Immature natural killer cell (primary cell): Measurements from ENCODE around the gene PIK3C2G. TPM values are rescaled to one million over a fixed set of nuclear protein-coding genes. Genes with fewer than 3 reads are reported as not detected.

Source experiments
- DNase-seq, 3 donors: peaks; one replicate each; pipeline ENCODE4 v3.0.0; 2022; ENCODE audit warnings: mixed read lengths in 1 of 3
- H3K27ac Mint-ChIP-seq, 6 donors: one replicate each; pipeline ENCODE4 v1.8.0; 2020; ENCODE audit warnings: mixed read lengths in 6 of 6, mild to moderate bottlenecking in 5 of 6, inconsistent platforms in 4 of 6, moderate library complexity in 3 of 6
- H3K27me3 Mint-ChIP-seq, 3 donors: one replicate each; pipeline ENCODE4 v1.8.0; 2020 to 2021; ENCODE audit warnings: low read depth in 3 of 3, mild to moderate bottlenecking in 3 of 3, mixed read lengths in 3 of 3, moderate library complexity in 3 of 3, inconsistent platforms in 1 of 3
- H3K36me3 Mint-ChIP-seq, 3 donors: one replicate each; pipeline ENCODE4 v1.8.0; 2020; ENCODE audit warnings: mixed read lengths in 3 of 3, inconsistent platforms in 2 of 3, mild to moderate bottlenecking in 2 of 3
- H3K4me1 Mint-ChIP-seq, 2 donors: one replicate each; pipeline ENCODE4 v1.8.0; 2020; ENCODE audit warnings: inconsistent platforms in 2 of 2, mild to moderate bottlenecking in 2 of 2, mixed read lengths in 2 of 2, moderate library complexity in 1 of 2
- H3K4me3 Mint-ChIP-seq, 5 donors: one replicate each; pipeline ENCODE4 v1.8.0; 2020; ENCODE audit warnings: mild to moderate bottlenecking in 5 of 5, mixed read lengths in 5 of 5, inconsistent platforms in 3 of 5, moderate library complexity in 3 of 5
- H3K9me3 Mint-ChIP-seq, 6 donors: one replicate each; pipeline ENCODE4 v1.8.0; 2020; ENCODE audit warnings: mild to moderate bottlenecking in 6 of 6, mixed read lengths in 6 of 6, inconsistent platforms in 4 of 6, moderate library complexity in 3 of 6
- polyA plus RNA-seq, 3 donors: library from polyadenylated mRNA; unstranded; fragments of 300-500 nt; fragmentation: Illumina TruSeq; gene quantifications; one replicate each; pipeline ENCODE4 v1.2.3, GENCODE V29; 2021

The PIK3C2G gene
- polyA plus RNA-seq, 3 donors from 2014 or later: not detected

- H3K9me3 Mint-ChIP-seq: peaks cover 11 to 36% (median 24%) of the 10 kb centered on the region in 6 donors
- no peaks in the 10 kb centered on the region for H3K27me3 Mint-ChIP-seq
- no peaks in the 10 kb centered on the region for H3K36me3 Mint-ChIP-seq
- no peak for DNase-seq
- H3K4me1 Mint-ChIP-seq: no peaks in the 10 kb centered on the region
- no peak overlapping the region for H3K4me3 Mint-ChIP-seq
- no peak overlapping the region for H3K27ac Mint-ChIP-seq
Observed at GRCh38 chr12:18285161-18285560, 23.8 kb downstream of the PIK3C2G start.

DNA sequence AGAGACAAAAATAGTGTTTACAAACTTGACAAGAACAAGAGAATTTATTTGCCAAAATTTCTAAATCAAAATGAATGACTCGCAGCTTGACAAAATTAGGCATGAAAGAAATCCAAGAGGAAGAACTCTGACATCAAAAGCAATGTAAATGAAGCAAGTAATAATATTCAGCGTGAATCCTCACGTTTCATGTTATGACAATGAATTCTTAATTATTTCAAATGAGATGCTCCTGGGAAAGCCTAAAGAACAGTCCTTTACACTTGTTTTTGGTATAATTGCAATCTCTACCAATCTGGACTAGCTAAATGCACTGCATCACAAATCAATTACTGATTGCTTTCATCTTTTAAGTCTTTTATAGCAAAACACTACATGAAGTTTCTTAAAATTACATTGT is 29.1 kb downstream of the PIK3C2G start:
- Mint-ChIP-seq H3K4me3 (no peak overlapping the region), H3K27ac (no peak overlapping the region), H3K4me1 (no peaks in the 10 kb centered on the region), H3K36me3 (no peaks in the 10 kb centered on the region), H3K9me3 (peaks cover 3 to 24% (median 7%) of the 10 kb centered on the region in 6 donors), H3K27me3 (no peaks in the 10 kb centered on the region)
- DNase-seq: no peak

- H3K4me1 Mint-ChIP-seq: no peaks in the 10 kb centered on the region
- no peak overlapping the region for H3K4me3 Mint-ChIP-seq
Observed at GRCh38 chr12:18294889-18295288, 33.6 kb downstream of the PIK3C2G start.

DNA sequence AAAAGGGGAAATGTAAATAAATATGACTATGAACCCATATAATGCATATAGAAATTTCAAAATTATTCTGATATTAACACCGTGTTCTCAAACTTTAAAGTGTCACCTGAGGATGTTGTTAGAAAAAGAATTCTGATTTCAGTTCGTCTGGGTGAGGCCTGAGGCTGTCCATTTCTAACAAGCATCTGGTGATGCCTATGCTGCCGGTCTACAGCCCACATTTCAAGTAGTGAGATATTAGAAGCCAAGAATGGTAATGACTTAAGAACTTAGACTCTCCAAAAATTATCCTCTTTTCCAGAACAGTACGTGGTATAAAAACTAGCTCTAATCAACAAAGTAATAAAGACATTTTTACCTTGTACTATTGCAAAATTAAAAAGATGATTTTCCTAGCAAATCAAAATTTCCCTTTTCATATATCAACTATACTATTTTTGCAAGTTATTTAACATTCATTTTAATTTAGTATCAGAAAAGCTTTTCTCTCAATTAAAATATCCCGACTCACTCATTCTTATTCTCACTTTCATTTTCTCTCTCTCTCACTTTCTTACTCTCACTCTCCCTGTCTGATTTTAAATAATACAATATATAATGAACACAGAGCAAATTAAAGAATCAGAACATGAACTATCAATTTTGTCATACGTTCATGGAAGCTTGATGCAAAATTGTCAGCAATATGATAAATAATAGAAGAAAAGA is 35.0 kb downstream of the PIK3C2G start:
- Mint-ChIP-seq H3K27ac (no peak overlapping the region), H3K36me3 (no peaks in the 10 kb centered on the region), H3K9me3 (peaks cover 0 to 35% (median 9%) of the 10 kb centered on the region in 6 donors), H3K27me3 (no peaks in the 10 kb centered on the region), H3K4me3 (no peak overlapping the region), H3K4me1 (no peaks in the 10 kb centered on the region)
- DNase-seq: no peak

More at GRCh38 chr12:18294889-18295288, 33.6 kb downstream of the PIK3C2G start:
- DNase-seq: no peak
- no peaks in the 10 kb centered on the region for H3K36me3 Mint-ChIP-seq
- peaks cover 1 to 29% (median 12%) of the 10 kb centered on the region in 6 donors for H3K9me3 Mint-ChIP-seq
- no peaks in the 10 kb centered on the region for H3K27me3 Mint-ChIP-seq
- H3K27ac Mint-ChIP-seq: no peak overlapping the region

DNA sequence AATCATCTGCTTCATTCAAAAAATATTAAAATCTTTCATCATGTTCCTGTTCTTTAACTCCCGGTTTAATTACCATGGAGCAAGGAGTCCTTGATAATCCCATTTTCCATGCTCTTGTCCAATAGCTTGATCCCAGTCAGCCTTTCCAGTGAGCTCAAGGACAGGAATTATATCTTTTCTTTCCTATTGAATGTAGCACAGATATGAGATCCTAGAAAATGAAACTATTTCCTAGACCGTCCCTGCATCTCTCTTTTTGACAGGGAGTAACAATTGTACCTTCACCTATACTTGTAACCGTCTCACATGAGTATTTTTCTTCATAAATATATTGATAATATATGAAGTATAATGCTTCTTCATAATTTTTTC is 35.6 kb downstream of the PIK3C2G start:
- Mint-ChIP-seq H3K27me3 (no peaks in the 10 kb centered on the region), H3K4me3 (no peak overlapping the region), H3K4me1 (no peaks in the 10 kb centered on the region), H3K36me3 (no peaks in the 10 kb centered on the region), H3K9me3 (peaks cover 0 to 38% (median 14%) of the 10 kb centered on the region in 6 donors), H3K27ac (no peak overlapping the region)
- DNase-seq: no peak

- no peak overlapping the region for H3K4me3 Mint-ChIP-seq
- no peak for DNase-seq
- no peaks in the 10 kb centered on the region for H3K36me3 Mint-ChIP-seq
- H3K27ac Mint-ChIP-seq: no peak overlapping the region
- peaks cover under 1 to 35% (median 13%) of the 10 kb centered on the region in 6 donors for H3K9me3 Mint-ChIP-seq
- no peaks in the 10 kb centered on the region for H3K4me1 Mint-ChIP-seq
- H3K27me3 Mint-ChIP-seq: no peaks in the 10 kb centered on the region
Observed at GRCh38 chr12:18297902-18298301, 36.6 kb downstream of the PIK3C2G start.

DNA sequence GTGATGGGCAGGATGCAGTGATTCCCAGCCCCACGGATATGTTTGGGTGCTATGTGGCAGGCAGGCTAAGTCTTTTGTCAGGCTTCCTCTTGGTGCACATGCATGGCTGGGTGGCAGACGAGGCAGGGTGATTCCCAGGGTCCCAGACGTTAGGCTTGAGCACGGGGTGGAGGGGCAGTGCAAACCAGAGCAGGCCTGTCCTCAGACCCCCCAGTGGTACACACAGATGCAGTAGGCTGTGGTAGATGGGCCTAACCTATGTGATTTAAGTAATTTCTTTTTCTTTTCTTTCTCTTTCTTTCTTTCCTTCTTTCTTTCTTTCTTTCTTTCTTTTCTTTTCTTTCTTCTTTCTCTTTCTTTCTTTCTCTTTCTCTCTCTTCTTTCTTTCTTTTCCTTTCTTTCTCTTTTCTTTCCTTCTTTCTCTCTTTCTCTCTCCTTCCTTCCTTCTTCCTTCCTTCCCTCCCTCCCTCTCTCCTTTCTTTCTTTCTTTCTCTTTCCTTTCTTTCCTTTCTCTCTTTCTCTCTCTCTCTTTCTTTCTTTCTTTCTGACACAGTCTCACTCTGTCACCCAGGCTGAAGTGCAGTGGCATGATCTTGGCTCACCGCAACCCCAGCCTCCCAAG is 41.6 kb downstream of the PIK3C2G start:
- Mint-ChIP-seq H3K27ac (no peak overlapping the region), H3K27me3 (no peaks in the 10 kb centered on the region), H3K36me3 (no peaks in the 10 kb centered on the region), H3K4me3 (no peak overlapping the region), H3K4me1 (no peaks in the 10 kb centered on the region), H3K9me3 (peaks cover 7 to 38% (median 19%) of the 10 kb centered on the region in 6 donors)
- no peak for DNase-seq

DNA sequence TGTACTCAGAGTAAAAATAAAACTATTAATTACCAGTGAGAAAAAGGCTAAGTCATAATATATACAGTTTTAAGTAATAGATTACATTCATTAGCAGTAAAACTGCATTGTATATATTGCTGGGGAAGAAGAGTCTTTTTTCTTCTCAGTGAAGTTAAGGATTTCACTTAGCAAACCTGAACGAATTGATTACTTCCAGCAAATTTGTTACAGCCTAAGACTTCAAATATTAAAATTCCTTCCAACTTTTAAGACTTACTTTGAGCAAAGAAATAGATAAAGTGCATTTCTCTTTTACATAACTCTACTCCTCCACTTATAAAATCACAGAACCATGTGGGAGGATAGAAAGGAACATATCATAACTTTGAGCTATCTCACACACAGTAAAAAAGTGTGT is 43.3 kb downstream of the PIK3C2G start:
- no peak for DNase-seq
- no peaks in the 10 kb centered on the region for H3K27me3 Mint-ChIP-seq
- no peak overlapping the region for H3K4me3 Mint-ChIP-seq
- H3K36me3 Mint-ChIP-seq: no peaks in the 10 kb centered on the region
- peaks cover 7 to 34% (median 14%) of the 10 kb centered on the region in 6 donors for H3K9me3 Mint-ChIP-seq
- no peak overlapping the region for H3K27ac Mint-ChIP-seq
- no peaks in the 10 kb centered on the region for H3K4me1 Mint-ChIP-seq

GRCh38 chr12:18306311-18306710 is 45.0 kb downstream of the PIK3C2G start:
- H3K36me3 Mint-ChIP-seq: no peaks in the 10 kb centered on the region
- no peaks in the 10 kb centered on the region for H3K4me1 Mint-ChIP-seq
- H3K4me3 Mint-ChIP-seq: no peak overlapping the region
- no peak overlapping the region for H3K27ac Mint-ChIP-seq
- no peaks in the 10 kb centered on the region for H3K27me3 Mint-ChIP-seq
- peaks cover 4 to 22% (median 12%) of the 10 kb centered on the region in 6 donors for H3K9me3 Mint-ChIP-seq
- no peak for DNase-seq

GRCh38 chr12:18313306-18313705 is 52.0 kb downstream of the PIK3C2G start:
- no peak overlapping the region for H3K4me3 Mint-ChIP-seq
- DNase-seq: no peak

GRCh38 chr12:18320036-18320617 is 58.8 kb downstream of the PIK3C2G start:
- Mint-ChIP-seq H3K27me3 (no peaks in the 10 kb centered on the region), H3K27ac (no peak overlapping the region), H3K4me1 (no peaks in the 10 kb centered on the region), H3K9me3 (peaks cover 0 to 18% (median 14%) of the 10 kb centered on the region in 6 donors), H3K36me3 (peaks cover 0 to 2% (median 0%) of the 10 kb centered on the region in 3 donors), H3K4me3 (no peak overlapping the region)
- no peak for DNase-seq

More at GRCh38 chr12:18313306-18313705, 52.0 kb downstream of the PIK3C2G start:
- Mint-ChIP-seq H3K36me3 (no peaks in the 10 kb centered on the region), H3K27ac (no peak overlapping the region), H3K9me3 (peaks cover 0 to 22% (median 1%) of the 10 kb centered on the region in 6 donors), H3K4me1 (no peaks in the 10 kb centered on the region), H3K27me3 (no peaks in the 10 kb centered on the region)

DNA sequence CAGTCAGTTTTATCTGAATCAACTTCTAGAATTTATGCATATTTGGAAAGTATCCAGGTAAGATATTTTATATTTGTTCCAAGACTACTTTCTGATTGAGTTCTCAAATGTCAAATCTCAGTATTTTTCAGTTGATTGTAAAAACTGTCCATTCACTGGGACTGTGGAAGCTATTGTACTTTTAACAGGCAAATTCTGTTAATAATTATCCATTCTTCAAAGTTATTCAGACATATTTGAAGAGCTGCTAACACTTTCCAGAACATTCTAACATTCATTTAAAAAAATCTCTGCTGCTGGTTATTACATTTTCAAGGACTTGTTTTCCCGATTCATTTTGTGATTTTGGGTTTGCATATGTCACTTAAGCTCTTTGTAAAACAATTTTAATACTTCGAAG is 59.7 kb downstream of the PIK3C2G start:
- Mint-ChIP-seq H3K36me3 (peaks cover 0 to 3% (median 0%) of the 10 kb centered on the region in 3 donors), H3K27ac (no peak overlapping the region), H3K4me3 (no peak overlapping the region), H3K9me3 (peaks cover 0 to 24% (median 15%) of the 10 kb centered on the region in 6 donors), H3K27me3 (no peaks in the 10 kb centered on the region), H3K4me1 (no peaks in the 10 kb centered on the region)
- DNase-seq: no peak

GRCh38 chr12:18323159-18323558 is 61.8 kb downstream of the PIK3C2G start:
- Mint-ChIP-seq H3K9me3 (peaks cover 2 to 27% (median 16%) of the 10 kb centered on the region in 6 donors), H3K4me1 (no peaks in the 10 kb centered on the region), H3K36me3 (peaks cover 0 to 3% (median 0%) of the 10 kb centered on the region in 3 donors), H3K4me3 (no peak overlapping the region), H3K27ac (no peak overlapping the region), H3K27me3 (no peaks in the 10 kb centered on the region)
- DNase-seq: no peak

DNA sequence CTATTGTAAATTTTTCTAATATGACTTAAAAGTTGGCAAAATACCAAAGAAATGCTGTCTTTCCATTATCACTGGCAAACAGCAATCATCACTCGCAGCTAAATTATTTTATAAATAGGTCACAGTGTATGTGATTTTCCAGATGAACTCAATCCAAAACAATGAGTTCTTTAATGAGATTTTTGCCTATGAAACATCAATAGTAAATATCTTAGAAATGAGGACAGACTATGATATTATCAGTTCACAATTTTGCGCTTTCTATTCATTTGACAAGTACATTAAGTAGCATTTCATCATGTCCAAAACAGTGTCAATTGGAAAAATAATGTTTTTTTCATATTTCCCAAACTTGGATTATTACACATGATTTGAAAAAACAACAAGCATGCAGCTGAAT is 65.7 kb downstream of the PIK3C2G start:
- no peaks in the 10 kb centered on the region for H3K27me3 Mint-ChIP-seq
- DNase-seq: no peak
- peaks cover 0 to 3% (median 0%) of the 10 kb centered on the region in 3 donors for H3K36me3 Mint-ChIP-seq
- peaks cover 4 to 20% (median 9%) of the 10 kb centered on the region in 6 donors for H3K9me3 Mint-ChIP-seq
- H3K4me3 Mint-ChIP-seq: no peak overlapping the region
- H3K27ac Mint-ChIP-seq: no peak overlapping the region
- H3K4me1 Mint-ChIP-seq: no peaks in the 10 kb centered on the region
